B cell (primary cell): ENCODE data around the gene USP46. TPM values are rescaled to one million over a fixed set of nuclear protein-coding genes. Genes with fewer than 3 reads are reported as not detected.

ENCODE experiments used
- ATAC-seq: fragments of 200-7000 bp; cut with Tn5 transposase; one replicate; pipeline ENCODE4 v1.10.0; 2021; ENCODE audit warnings: low read depth, mild to moderate bottlenecking, moderate number of reproducible peaks, moderate library complexity
- CTCF ChIA-PET: fragments of 350-600 bp; sonication (Branson Sonifier 250); formaldehyde crosslinking; loops from one replicate; lab custom pipeline; 2021; ENCODE audit warnings: antibody characterized with exemption, inconsistent platforms; lab: Charles Lee
- POLR2A ChIA-PET: fragments of 350-600 bp; sonication (Branson Sonifier 250); formaldehyde crosslinking; loops from one replicate; lab custom pipeline; 2021; ENCODE audit warnings: antibody characterized with exemption; lab: Charles Lee
- DNase-seq: peaks from one replicate; pipeline ENCODE4 v3.0.0; 2013
- H2AFZ ChIP-seq: 2 replicates; pipeline ENCODE4 v1.6.1; 2012; ENCODE audit warnings: mild to moderate bottlenecking, low read depth, low read length; ENCODE audit not compliant: insufficient read depth, poor library complexity, severe bottlenecking
- H3K27ac ChIP-seq, 2 donors: 1 replicate in 1 of 2; 2 replicates in 1 of 2; pipeline ENCODE4 v1.5.1; 2012 to 2013; ENCODE audit warnings: low read length in 2 of 2, mild to moderate bottlenecking in 2 of 2, moderate library complexity in 1 of 2
- H3K27me3 ChIP-seq, 4 experiments: fragments of 200-600 bp in 1 of 4; sonication (generic) in 1 of 4; replicated peaks in 1 of 4; 1 replicate in 2 of 4; 2 replicates in 2 of 4; pipeline versions ENCODE4 v1.6.1 to v1.7.0; 2013 to 2016; ENCODE audit warnings: low read length in 3 of 4, mild to moderate bottlenecking in 2 of 4, mixed read lengths in 1 of 4, moderate library complexity in 1 of 4; ENCODE audit not compliant: insufficient read depth in 4 of 4, control insufficient read depth in 3 of 4; ENCODE audit errors: control extremely low read depth in 1 of 4
- H3K36me3 ChIP-seq, 2 experiments: replicated peaks in 1 of 2; 1 replicate in 1 of 2; 2 replicates in 1 of 2; pipeline versions ENCODE4 v1.6.1 to v1.7.1; 2013; ENCODE audit warnings: low read length in 1 of 2; ENCODE audit not compliant: insufficient read depth in 2 of 2, control insufficient read depth in 1 of 2; ENCODE audit errors: control extremely low read depth in 1 of 2, extremely low read depth in 1 of 2
- H3K4me1 ChIP-seq, 2 donors: fragments of 200-600 bp in 1 of 2; sonication (generic) in 1 of 2; 1 replicate in 1 of 2; 2 replicates in 1 of 2; pipeline versions ENCODE4 v1.5.1 to v1.6.1; 2013 to 2017; ENCODE audit warnings: low read length in 2 of 2; ENCODE audit not compliant: control insufficient read depth in 2 of 2, insufficient read depth in 2 of 2
- H3K4me2 ChIP-seq: replicated peaks from 2 replicates; pipeline ENCODE3; 2012; ENCODE audit warnings: mild to moderate bottlenecking, low read depth, low read length; ENCODE audit not compliant: poor library complexity, severe bottlenecking
- H3K4me3 ChIP-seq, 5 experiments: fragments of 200-600 bp in 1 of 5; sonication (generic) in 1 of 5; 1 replicate in 3 of 5; 2 replicates in 2 of 5; pipeline versions ENCODE4 v1.5.1 to v1.7.0; 2011 to 2016; ENCODE audit warnings: low read length in 4 of 5, mild to moderate bottlenecking in 4 of 5, low read depth in 2 of 5, control low read depth in 1 of 5, moderate library complexity in 1 of 5; ENCODE audit not compliant: insufficient read depth in 1 of 5; ENCODE audit errors: control extremely low read depth in 1 of 5, extremely low read depth in 1 of 5
- H3K79me2 ChIP-seq: fragments of 200-600 bp; sonication (generic); one replicate; pipeline ENCODE4 v1.6.0; 2016; ENCODE audit warnings: low read length; ENCODE audit not compliant: control insufficient read depth, insufficient read depth
- H3K9ac ChIP-seq: fragments of 200-600 bp; sonication (generic); 2 replicates; pipeline ENCODE4 v1.6.1; 2017; ENCODE audit warnings: mild to moderate bottlenecking, low read length, moderate library complexity
- H3K9me3 ChIP-seq, 3 donors: one replicate each; pipeline versions ENCODE4 v1.6.1 to v1.7.1; 2013; ENCODE audit warnings: low read length in 2 of 3; ENCODE audit not compliant: control insufficient read depth in 2 of 3, insufficient read depth in 1 of 3; ENCODE audit errors: control extremely low read depth in 1 of 3
- H4K20me1 ChIP-seq: 2 replicates; pipeline ENCODE4 v1.6.0; 2012; ENCODE audit warnings: mild to moderate bottlenecking, low read length; ENCODE audit not compliant: insufficient read depth, control insufficient read depth, poor library complexity, severe bottlenecking
- H3K27ac Mint-ChIP-seq: one replicate; pipeline ENCODE4 v1.8.0; 2021; ENCODE audit warnings: mixed read lengths
- H3K27me3 Mint-ChIP-seq: one replicate; pipeline ENCODE4 v1.8.0; 2021; ENCODE audit warnings: mixed read lengths
- H3K4me1 Mint-ChIP-seq: one replicate; pipeline ENCODE4 v1.8.0; 2021; ENCODE audit warnings: mixed read lengths
- H3K4me3 Mint-ChIP-seq: one replicate; pipeline ENCODE4 v1.8.0; 2021; ENCODE audit warnings: mixed read lengths
- H3K9me3 Mint-ChIP-seq: one replicate; pipeline ENCODE4 v1.8.0; 2022; ENCODE audit warnings: mixed read lengths; ENCODE audit not compliant: insufficient read depth
- CTCF ChIP-seq: fragments of 200-600 bp; IDR thresholded peaks from one replicate; pipeline ENCODE4 v1.8.0; 2022; ENCODE audit warnings: antibody characterized with exemption, mild to moderate bottlenecking
- EZH2 ChIP-seq: IDR thresholded peaks from 2 replicates; pipeline ENCODE4 v1.6.1; 2012; ENCODE audit warnings: borderline replicate concordance, low read depth, mild to moderate bottlenecking, moderate library complexity, low read length; ENCODE audit not compliant: insufficient read depth, poor library complexity, severe bottlenecking
- WGBS: methylation state at CpG from one replicate; pipeline ENCODE4 v1.1.5; 2013; ENCODE audit warnings: missing lambda C conversion rate; ENCODE audit not compliant: insufficient coverage; 5-methylcytosine and 5-hydroxymethylcytosine counted together
- intact Hi-C: fragments of 100-400 bp; cut with micrococcal nuclease; formaldehyde crosslinking; loops from one replicate; pipeline ENCODE4 v1.10.0; 2022
- polyA plus RNA-seq: library from polyadenylated mRNA; depleted of rRNA; stranded (reverse); fragments of >200 nt; gene quantifications from 2 replicates; pipeline ENCODE4 v1.2.3, GENCODE V29; 2012
- total RNA-seq, 2 donors: library from RNA; stranded (reverse); fragments of 120-200 nt in 1 of 2; gene quantifications; 1 replicate in 1 of 2; 2 replicates in 1 of 2; pipeline versions ENCODE4 v1.2.3 to v1.2.4, GENCODE V29; 2013 to 2022

The USP46 gene
- total and polyA plus RNA-seq, 2 donors (not counting 1 experiment from before 2014, with no cell fraction given) = 1.8 to 11.8 TPM

- DNase-seq (no peak), ATAC-seq (no peak)
- TF ChIP-seq CTCF (no peak), EZH2 (no peak)
- intact Hi-C loops = no loop called here
- Histone ChIP-seq H3K79me2 (no peaks in the 10 kb centered on the region), H3K4me1 (no peaks in the 10 kb centered on the region), H3K4me3 (no peak overlapping the region), H3K9me3 (no peaks in the 10 kb centered on the region), H3K4me2 (no peak overlapping the region), H3K27ac (no peak overlapping the region), H2AFZ (no peak overlapping the region), H4K20me1 (no peaks in the 10 kb centered on the region), H3K36me3 (peaks cover 0 to 1% of the 10 kb centered on the region in 2 experiments), H3K27me3 (no peaks in the 10 kb centered on the region), H3K9ac (no peak overlapping the region)
- Mint-ChIP-seq H3K9me3 (no peaks in the 10 kb centered on the region), H3K4me1 (no peaks in the 10 kb centered on the region), H3K27ac (no peak overlapping the region), H3K4me3 (no peak overlapping the region), H3K27me3 (no peaks in the 10 kb centered on the region)
- ChIA-PET CTCF (interaction anchor here (0.6 kb wide), 1 partner anchor 1512 kb away, joined by 3 read pairs; no protein-coding TSS in a partner anchor), POLR2A (no interaction called here)
- WGBS = 100% methylated on average over 2 of the region's 3 CpGs
Measured at GRCh38 chr4:52618795-52619590, 40.1 kb downstream of the USP46 start.

- H3K79me2 ChIP-seq = no peaks in the 10 kb centered on the region
- H3K27me3 ChIP-seq = no peaks in the 10 kb centered on the region
- POLR2A ChIA-PET = no interaction called here
- no peaks in the 10 kb centered on the region for H4K20me1 ChIP-seq
- no peak overlapping the region for H2AFZ ChIP-seq
- intact Hi-C loops = no loop called here
- H3K4me2 ChIP-seq = no peak overlapping the region
- H3K9me3 ChIP-seq = peaks cover 0 to under 1% (median 0%) of the 10 kb centered on the region in 3 donors
- H3K27ac Mint-ChIP-seq = no peak overlapping the region
- no CpG with 5 or more reads among the region's 3 CpGs for WGBS
- H3K4me3 ChIP-seq = no peak overlapping the region
- DNase-seq (no peak), ATAC-seq (no peak)
- H3K9ac ChIP-seq = no peak overlapping the region
- peaks cover 0 to 1% of the 10 kb centered on the region in 2 experiments for H3K36me3 ChIP-seq
- H3K27ac ChIP-seq = no peak overlapping the region
- H3K4me1 ChIP-seq = no peaks in the 10 kb centered on the region
- TF ChIP-seq EZH2 = no peak
- TF ChIP-seq CTCF = no peak
- no peaks in the 10 kb centered on the region for H3K4me1 Mint-ChIP-seq
- H3K9me3 Mint-ChIP-seq = no peaks in the 10 kb centered on the region
- CTCF ChIA-PET = no interaction called here
- no peaks in the 10 kb centered on the region for H3K27me3 Mint-ChIP-seq
- H3K4me3 Mint-ChIP-seq = no peak overlapping the region
Measured at GRCh38 chr4:52617336-52618020, 41.6 kb downstream of the USP46 start.
